OCI-LY7 (cell line): ENCODE results near the gene BPIFA3. TPM values are rescaled to one million over a fixed set of nuclear protein-coding genes. Genes with fewer than 3 reads are reported as not detected.

Experiments
- BruUV-seq: library from RNA; stranded (reverse); fragments of 400-500 nt; replicated peaks from 2 replicates; lab custom pipeline; 2021; lab: Mats Ljungman, UMichigan
- CTCF ChIA-PET: fragments of 300-600 bp; sonication (Branson Sonifier 250); formaldehyde crosslinking; loops from one replicate; lab custom pipeline; 2022; ENCODE audit warnings: antibody characterized with exemption; ENCODE audit not compliant: unreplicated experiment; lab: Charles Lee
- POLR2A ChIA-PET: fragments of 300-600 bp; sonication (Branson Sonifier 250); formaldehyde crosslinking; loops from one replicate; lab custom pipeline; 2022; ENCODE audit warnings: antibody characterized with exemption; lab: Charles Lee
- DNase-seq: peaks from one replicate; pipeline ENCODE4 v3.0.0-alpha.2; 2015; ENCODE audit warnings: low spot score
- H2AFZ ChIP-seq: fragments of 200-600 bp; sonication (generic), shearing (Covaris generic); 2 replicates; pipeline ENCODE4 v1.6.1; 2014; ENCODE audit warnings: mild to moderate bottlenecking, antibody characterized with exemption, low read length, moderate library complexity
- H3K27ac ChIP-seq: fragments of 200-600 bp; sonication (generic); 2 replicates; pipeline ENCODE4 v1.5.1; 2014; ENCODE audit warnings: mixed run types, low read depth, mild to moderate bottlenecking, moderate library complexity, low read length, inconsistent platforms; ENCODE audit not compliant: poor library complexity, severe bottlenecking
- H3K36me3 ChIP-seq: fragments of 200-600 bp; sonication (generic); 2 replicates; pipeline ENCODE4 v1.6.1; 2014; ENCODE audit warnings: mild to moderate bottlenecking, antibody characterized with exemption, low read length, moderate library complexity, mixed read lengths; ENCODE audit not compliant: insufficient read depth
- H3K4me1 ChIP-seq: fragments of 200-600 bp; sonication (generic); 2 replicates; pipeline ENCODE4 v1.5.1; 2014; ENCODE audit warnings: mild to moderate bottlenecking, low read length; ENCODE audit not compliant: insufficient read depth, poor library complexity, severe bottlenecking
- H3K4me2 ChIP-seq: fragments of 200-600 bp; sonication (generic); 2 replicates; pipeline ENCODE4 v1.6.1; 2014; ENCODE audit warnings: mild to moderate bottlenecking, low read length
- H3K4me3 ChIP-seq: fragments of 200-600 bp; sonication (generic); 2 replicates; pipeline ENCODE4 v1.5.1; 2014; ENCODE audit warnings: mild to moderate bottlenecking, low read depth, low read length; ENCODE audit not compliant: poor library complexity, severe bottlenecking
- H3K79me2 ChIP-seq: fragments of 200-600 bp; sonication (generic); 2 replicates; pipeline ENCODE4 v1.6.1; 2016; ENCODE audit warnings: low read depth, mild to moderate bottlenecking, low read length, moderate library complexity, mixed read lengths; ENCODE audit not compliant: insufficient read depth
- H3K9me2 ChIP-seq: fragments of 200-600 bp; sonication (generic); 2 replicates; pipeline ENCODE4 v1.6.1; 2016; ENCODE audit warnings: mild to moderate bottlenecking, low read length, mixed read lengths; ENCODE audit not compliant: insufficient read depth
- H3K9me3 ChIP-seq: fragments of 200-600 bp; sonication (generic); 2 replicates; pipeline ENCODE4 v1.6.1; 2014; ENCODE audit warnings: mild to moderate bottlenecking, mixed run types, low read length, mixed read lengths
- H4K20me1 ChIP-seq: fragments of 200-600 bp; sonication (generic); 2 replicates; pipeline ENCODE4 v1.6.1; 2014; ENCODE audit warnings: mild to moderate bottlenecking, antibody characterized with exemption, low read length, moderate library complexity, mixed read lengths; ENCODE audit not compliant: insufficient read depth
- CTCF ChIP-seq: fragments of 200-600 bp; sonication (generic); conservative IDR thresholded peaks from 2 replicates; pipeline ENCODE4 v1.5.1; 2014; ENCODE audit warnings: mild to moderate bottlenecking, antibody characterized with exemption, low read length, moderate library complexity, mixed read lengths
- EZH2phosphoT487 ChIP-seq: fragments of 200-600 bp; sonication (generic); IDR thresholded peaks from 2 replicates; pipeline ENCODE4 v1.6.1; 2018; ENCODE audit warnings: low read depth, borderline replicate concordance, mild to moderate bottlenecking, mixed run types, antibody characterized with exemption, low read length, moderate library complexity, mixed read lengths
- intact Hi-C: fragments of 100-400 bp; cut with micrococcal nuclease; formaldehyde crosslinking; loops from one replicate; pipeline ENCODE4 v1.10.0; 2022; ENCODE audit not compliant: unreplicated experiment
- total RNA-seq, 2 experiments: library from RNA; depleted of rRNA in 1 of 2; stranded (reverse); fragments of >200 nt in 1 of 2; shearing (Covaris generic) in 1 of 2; gene quantifications; 2 replicates each; pipeline ENCODE4 v1.2.3, GENCODE V29; 2014 to 2022

BPIFA3 gene
- total RNA-seq, 2 experiments from 2014 or later, result not detected

- no peak overlapping the region for H3K4me2 ChIP-seq
- no peak overlapping the region for H2AFZ ChIP-seq
- H3K9me3 ChIP-seq, result no peaks in the 10 kb centered on the region
- no peaks in the 10 kb centered on the region for H4K20me1 ChIP-seq
- TF ChIP-seq CTCF, result no peak
- no peaks in the 10 kb centered on the region for H3K9me2 ChIP-seq
- no peak for DNase-seq
- no peaks in the 10 kb centered on the region for H3K79me2 ChIP-seq
- POLR2A ChIA-PET, result no interaction called here
- CTCF ChIA-PET, result no interaction called here
- H3K4me3 ChIP-seq, result no peak overlapping the region
- H3K4me1 ChIP-seq, result no peaks in the 10 kb centered on the region
- no peak overlapping the region for H3K27ac ChIP-seq
- intact Hi-C loops, result no loop called here
- H3K36me3 ChIP-seq, result no peaks in the 10 kb centered on the region
- no TSS peak for BruUV-seq
Measured at GRCh38 chr20:33233129-33233774, 16.1 kb downstream of the BPIFA3 start.

- H4K20me1 ChIP-seq, result no peaks in the 10 kb centered on the region
- ChIA-PET CTCF (no interaction called here), POLR2A (no interaction called here)
- H3K4me3 ChIP-seq, result no peak overlapping the region
- no peaks in the 10 kb centered on the region for H3K36me3 ChIP-seq
- H3K27ac ChIP-seq, result no peak overlapping the region
- no peaks in the 10 kb centered on the region for H3K79me2 ChIP-seq
- no peak overlapping the region for H3K4me2 ChIP-seq
- H2AFZ ChIP-seq, result no peak overlapping the region
- TF ChIP-seq EZH2phosphoT487, result no peak
- TF ChIP-seq CTCF, result no peak
- no peaks in the 10 kb centered on the region for H3K9me2 ChIP-seq
- BruUV-seq, result no TSS peak
- intact Hi-C loops, result no loop called here
- no peaks in the 10 kb centered on the region for H3K4me1 ChIP-seq
- no peak for DNase-seq
- H3K9me3 ChIP-seq, result no peaks in the 10 kb centered on the region
Measured at GRCh38 chr20:33234050-33234449, 16.9 kb downstream of the BPIFA3 start.

GRCh38 chr20:33235696-33236095, 18.5 kb downstream of the BPIFA3 start, which contains the start of gene BPIFA1:
Gene BPIFA1, plus strand, starts transcription at chr20:33235996. Its CDS starts 1,716 bp downstream, at chr20:33237712.
- DNase-seq, result no peak
- H3K4me3 ChIP-seq, result no peak within 1 kb of the TSS
- intact Hi-C loops, result no loop called here
- POLR2A ChIA-PET, result interaction anchor here (0.6 kb wide), 1 partner anchor 161 kb away, joined by 9 read pairs; no protein-coding TSS in a partner anchor
- no peaks in the 10 kb centered on the region for H3K4me1 ChIP-seq
- TF ChIP-seq EZH2phosphoT487 (no peak), CTCF (no peak)
- no peaks in the 10 kb centered on the region for H3K79me2 ChIP-seq
- no peaks in the 10 kb centered on the region for H3K9me2 ChIP-seq
- H4K20me1 ChIP-seq, result no peaks in the 10 kb centered on the region
- CTCF ChIA-PET, result no interaction called here
- no peaks in the 10 kb centered on the region for H3K9me3 ChIP-seq
- H3K36me3 ChIP-seq, result no peaks in the 10 kb centered on the region
- no peak within 1 kb of the TSS for H2AFZ ChIP-seq
- no peak within 1 kb of the TSS for H3K4me2 ChIP-seq
- BruUV-seq, result no TSS peak
- no peak within 1 kb of the TSS for H3K27ac ChIP-seq
